Spleen (tissue), 11 donors: Measurements from ENCODE around the gene SLC2A4. TPM values are rescaled to one million over a fixed set of nuclear protein-coding genes. Genes with fewer than 3 reads are reported as not detected.

Experiments
- DNase-seq: peaks from one replicate; pipeline ENCODE4 v3.0.0-alpha.2; 2020
- H3K27ac ChIP-seq, 8 donors: fragments of 200-600 bp; sonication (generic) in 7 of 8; 1 replicate in 4 of 8; 2 replicates in 4 of 8; pipeline versions ENCODE4 v1.5.0 to v1.8.0; 2016 to 2021; ENCODE audit warnings: inconsistent platforms in 4 of 8, mild to moderate bottlenecking in 4 of 8, moderate library complexity in 1 of 8
- H3K27me3 ChIP-seq, 7 donors: fragments of 200-600 bp; sonication (generic) in 6 of 7; replicated peaks in 1 of 7; 1 replicate in 4 of 7; 2 replicates in 3 of 7; pipeline versions ENCODE4 v1.5.0 to v1.8.0; 2016 to 2021; ENCODE audit warnings: inconsistent platforms in 3 of 7, mild to moderate bottlenecking in 1 of 7
- H3K36me3 ChIP-seq, 6 donors: fragments of 200-600 bp; sonication (generic) in 5 of 6; 1 replicate in 4 of 6; 2 replicates in 2 of 6; pipeline versions ENCODE4 v1.5.0 to v1.8.0; 2016 to 2021; ENCODE audit warnings: inconsistent platforms in 2 of 6
- H3K4me1 ChIP-seq, 6 donors: fragments of 200-600 bp; sonication (generic) in 5 of 6; 1 replicate in 3 of 6; 2 replicates in 3 of 6; pipeline versions ENCODE4 v1.5.0 to v1.8.0; 2016 to 2021; ENCODE audit warnings: inconsistent platforms in 3 of 6
- H3K4me3 ChIP-seq, 8 donors: fragments of 200-600 bp; sonication (generic) in 7 of 8; 1 replicate in 4 of 8; 2 replicates in 4 of 8; pipeline versions ENCODE4 v1.5.0 to v1.8.0; 2016 to 2021; ENCODE audit warnings: inconsistent platforms in 4 of 8, mild to moderate bottlenecking in 4 of 8, moderate library complexity in 2 of 8
- H3K9me3 ChIP-seq, 8 donors: fragments of 200-600 bp; sonication (generic) in 7 of 8; 1 replicate in 4 of 8; 2 replicates in 4 of 8; pipeline versions ENCODE4 v1.5.0 to v1.8.0; 2016 to 2021; ENCODE audit warnings: inconsistent platforms in 4 of 8
- POLR2A ChIP-seq, 3 donors: fragments of 450-650 bp; IDR thresholded peaks; one replicate each; pipeline ENCODE4 v1.5.1; 2017; ENCODE audit warnings: antibody characterized with exemption in 3 of 3, mild to moderate bottlenecking in 1 of 3
- POLR2AphosphoS5 ChIP-seq, 3 donors: sonication (generic); formaldehyde crosslinking; IDR thresholded peaks; one replicate each; pipeline ENCODE4 v1.5.1; 2017; ENCODE audit warnings: antibody characterized with exemption in 3 of 3
- WGBS, 5 donors: extraction: QIAGEN DNeasy Blood & Tissue Kit in 3 of 5; methylation state at CpG; one replicate each; pipeline versions ENCODE4 v1.1.5 to v1.1.7; 2013 to 2018; 5-methylcytosine and 5-hydroxymethylcytosine counted together
- intact Hi-C: fragments of 100-400 bp; cut with DNase I; formaldehyde crosslinking; loops from one replicate; pipeline ENCODE4 v1.15.0; 2023; ENCODE audit warnings: low total_unique reads
- polyA plus RNA-seq, 3 donors: library from polyadenylated mRNA; stranded (reverse); fragments of 200-250 nt; gene quantifications; one replicate each; pipeline ENCODE4 v1.2.1, GENCODE V29; 2013
- total RNA-seq, 7 donors: library from RNA; depleted of rRNA in 3 of 7; stranded (reverse); fragments of >200 nt in 3 of 7; fragmentation: NEBNext Ultra II Directional in 4 of 7; extraction: Animal tissue kit (Norgen Biotek cat#: 25700) in 4 of 7; gene quantifications; one replicate each; pipeline versions ENCODE4 v1.1.0 to v1.2.1, GENCODE V29; 2016 to 2021
- TF ChIP-seq, protein P1 (sequence below), 11 experiments: fragments of 200-600 bp in 7 of 11; fragments of 450-650 bp in 4 of 11; sonication (generic) in 4 of 11; IDR thresholded peaks in 8 of 11; conservative IDR thresholded peaks in 3 of 11; 1 replicate in 7 of 11; 2 replicates in 4 of 11; pipeline versions ENCODE4 v1.4.0 to v1.8.0; 2016 to 2021; ENCODE audit warnings: antibody characterized with exemption in 11 of 11, inconsistent platforms in 4 of 11, mild to moderate bottlenecking in 1 of 11
- donor health status: healthy with polysubstance abuse.
- donor health status: DM: no; HTN: no; CAD: no; lungs with moderate emphysema.
- donor health status: DM: no; HTN: no; CAD: no.
- donor health status: Bipolar disorder and iron deficiency.
- donor health status: healthy.
- donor health status: DM: no; HTN: no; CAD: no.
- donor health status: DM: yes; HTN: yes; CAD: no.

SLC2A4 gene
- total and polyA plus RNA-seq, 10 donors, result 0.07 to 1.6 (median 0.49) TPM

DNA sequence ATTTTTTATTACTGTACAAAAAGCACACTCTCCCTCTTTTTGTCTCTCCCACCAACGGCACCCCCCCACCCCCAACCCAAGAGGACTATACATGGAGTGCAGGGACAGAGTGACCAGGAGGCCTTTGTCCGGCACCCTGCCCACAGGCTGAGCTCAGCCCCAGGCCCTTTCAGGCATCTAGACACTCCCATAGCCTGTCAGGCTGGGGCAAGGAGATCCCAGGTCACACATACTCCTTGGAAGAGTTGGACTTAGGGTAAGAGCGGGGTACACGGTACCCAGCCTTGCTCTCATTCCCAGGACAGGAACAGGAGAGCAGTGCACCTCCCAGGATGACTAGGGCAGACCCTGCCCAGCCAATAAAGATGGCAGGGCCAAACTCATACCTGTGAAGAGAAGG, 21.4 kb upstream of the SLC2A4 start:
- TF ChIP-seq, protein P1, sequence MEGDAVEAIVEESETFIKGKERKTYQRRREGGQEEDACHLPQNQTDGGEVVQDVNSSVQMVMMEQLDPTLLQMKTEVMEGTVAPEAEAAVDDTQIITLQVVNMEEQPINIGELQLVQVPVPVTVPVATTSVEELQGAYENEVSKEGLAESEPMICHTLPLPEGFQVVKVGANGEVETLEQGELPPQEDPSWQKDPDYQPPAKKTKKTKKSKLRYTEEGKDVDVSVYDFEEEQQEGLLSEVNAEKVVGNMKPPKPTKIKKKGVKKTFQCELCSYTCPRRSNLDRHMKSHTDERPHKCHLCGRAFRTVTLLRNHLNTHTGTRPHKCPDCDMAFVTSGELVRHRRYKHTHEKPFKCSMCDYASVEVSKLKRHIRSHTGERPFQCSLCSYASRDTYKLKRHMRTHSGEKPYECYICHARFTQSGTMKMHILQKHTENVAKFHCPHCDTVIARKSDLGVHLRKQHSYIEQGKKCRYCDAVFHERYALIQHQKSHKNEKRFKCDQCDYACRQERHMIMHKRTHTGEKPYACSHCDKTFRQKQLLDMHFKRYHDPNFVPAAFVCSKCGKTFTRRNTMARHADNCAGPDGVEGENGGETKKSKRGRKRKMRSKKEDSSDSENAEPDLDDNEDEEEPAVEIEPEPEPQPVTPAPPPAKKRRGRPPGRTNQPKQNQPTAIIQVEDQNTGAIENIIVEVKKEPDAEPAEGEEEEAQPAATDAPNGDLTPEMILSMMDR (IDR thresholded peaks at IDR 0.05 in 8 of 11, conservative IDR thresholded peaks at IDR 0.05 in 3 of 11), result no peak
- TF ChIP-seq POLR2AphosphoS5 (IDR thresholded peaks at IDR 0.05), result no peak
- TF ChIP-seq POLR2A (IDR thresholded peaks at IDR 0.05), result no peak
- 72 to 93% (median 86%) methylated on average over 2 to 4 of the region's 4 CpGs for WGBS, 5 donors
- DNase-seq, result no peak
- Histone ChIP-seq H3K36me3 (peaks cover 0 to 50% (median 30%) of the 10 kb centered on the region in 6 donors), H3K27ac (peak overlapping the region in 1 of 8 donors; percentile 81), H3K27me3 (peaks cover 3 to 50% (median 27%) of the 10 kb centered on the region in 7 donors), H3K9me3 (no peaks in the 10 kb centered on the region), H3K4me3 (no peak overlapping the region), H3K4me1 (peaks cover 22 to 38% (median 35%) of the 10 kb centered on the region in 6 donors)
- intact Hi-C loops, result no loop called here

DNA sequence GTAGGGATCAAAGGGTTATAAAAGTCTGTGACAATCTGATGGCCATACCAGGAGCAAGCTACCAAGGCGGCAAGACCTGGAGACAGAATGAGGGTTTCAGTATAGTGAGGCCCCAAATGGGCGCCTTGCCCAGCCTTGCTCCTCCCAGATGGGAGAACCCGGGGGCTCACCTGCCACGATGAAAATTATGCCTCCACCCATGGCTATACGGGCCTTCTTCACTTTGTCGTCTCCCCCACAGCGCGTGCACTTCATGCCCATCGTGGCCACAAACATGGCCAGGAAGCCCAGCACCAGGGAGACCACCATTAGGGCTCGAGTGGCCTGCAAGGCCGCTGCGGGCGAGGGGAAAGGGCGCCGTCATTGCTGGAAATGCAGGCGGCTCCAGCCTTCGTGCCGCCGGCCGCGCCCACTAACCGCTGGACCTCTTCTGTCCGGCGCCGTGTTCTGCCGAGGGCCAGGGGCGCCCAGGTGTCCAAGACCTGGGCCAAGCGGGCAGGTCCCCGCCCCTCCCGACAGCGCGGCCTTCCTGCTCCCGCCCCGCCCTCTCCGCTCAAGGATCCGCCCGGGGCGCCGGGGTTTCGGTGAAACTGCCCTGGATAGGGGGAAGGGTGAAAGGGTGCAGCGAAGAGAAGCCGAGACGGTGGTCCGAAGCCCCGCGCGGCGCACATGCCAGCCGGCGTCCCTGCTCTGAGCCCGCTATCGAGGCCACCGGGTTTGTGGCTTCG, 20.7 kb upstream of the SLC2A4 start:
- Histone ChIP-seq H3K36me3 (peaks cover 0 to 44% (median 23%) of the 10 kb centered on the region in 6 donors), H3K27me3 (peaks cover 3 to 56% (median 27%) of the 10 kb centered on the region in 7 donors), H3K9me3 (no peaks in the 10 kb centered on the region), H3K4me1 (peaks cover 22 to 38% (median 35%) of the 10 kb centered on the region in 6 donors), H3K27ac (peak overlapping the region in 6 of 8 donors; percentile 25 to 81 (median 53)), H3K4me3 (peak overlapping the region; percentile 32 to 78 (median 49))
- 8 to 18% (median 11%) methylated on average over 28 to 54 of the region's 54 CpGs for WGBS, 5 donors
- intact Hi-C loops, result no loop called here
- peak; percentile 86 for DNase-seq
- TF ChIP-seq POLR2AphosphoS5 (IDR thresholded peaks at IDR 0.05) (peak; percentile 50 to 78 (median 59)), POLR2A (IDR thresholded peaks at IDR 0.05) (no peak)
- TF ChIP-seq, protein P1 (IDR thresholded peaks at IDR 0.05 in 8 of 11, conservative IDR thresholded peaks at IDR 0.05 in 3 of 11), result no peak

DNA sequence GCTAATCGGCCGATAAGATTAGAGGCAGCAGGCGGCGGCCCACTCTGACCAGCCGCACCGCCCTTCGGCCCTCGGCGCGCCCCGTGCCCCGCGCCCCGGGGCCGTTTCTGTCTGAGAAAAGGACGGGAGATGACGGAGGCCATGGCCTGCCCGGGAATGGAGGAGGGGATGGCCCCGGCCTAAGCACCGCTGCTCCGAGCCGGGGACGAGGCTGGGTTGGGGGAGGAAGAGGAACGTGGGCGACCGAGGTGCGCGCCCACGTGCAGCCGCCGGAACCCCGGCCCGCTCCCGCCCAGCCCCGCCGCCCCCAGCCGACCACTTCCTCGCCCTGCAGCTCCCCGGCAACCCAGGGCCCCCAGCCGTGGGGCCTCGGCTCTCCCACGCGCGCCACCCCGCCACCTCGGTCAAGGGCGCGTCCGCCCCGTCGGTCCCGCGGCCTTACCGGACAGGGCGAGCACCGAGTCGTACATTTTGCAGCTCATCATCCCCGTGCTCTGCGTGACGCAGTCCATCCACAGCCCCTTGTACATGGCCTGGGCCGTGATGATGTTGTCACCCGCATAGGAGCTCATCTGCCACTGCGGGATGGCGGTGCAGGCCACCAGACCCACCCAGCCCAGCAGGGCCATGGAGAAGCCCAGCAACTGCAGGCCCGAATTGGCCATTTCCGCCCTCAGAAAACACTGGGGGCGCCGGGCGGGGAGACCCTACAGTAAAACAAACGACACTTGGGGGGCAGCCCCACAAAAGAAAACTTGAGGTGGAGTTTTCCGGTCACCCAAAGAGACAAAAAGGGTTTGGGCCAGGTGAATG, 19.9 kb upstream of the SLC2A4 start:
- peaks cover 22 to 38% (median 35%) of the 10 kb centered on the region in 6 donors for H3K4me1 ChIP-seq
- 7 to 11% (median 9%) methylated on average over 36 to 71 of the region's 71 CpGs for WGBS, 5 donors

More for the DNA sequence above, 19.9 kb upstream of the SLC2A4 start:
- TF ChIP-seq POLR2A (IDR thresholded peaks at IDR 0.05) (no peak), POLR2AphosphoS5 (IDR thresholded peaks at IDR 0.05) (no peak)
- TF ChIP-seq, protein P1 (IDR thresholded peaks at IDR 0.05 in 8 of 11, conservative IDR thresholded peaks at IDR 0.05 in 3 of 11), result no peak
- DNase-seq, result peak; percentile 87
- Histone ChIP-seq H3K36me3 (peaks cover 0 to 36% (median 15%) of the 10 kb centered on the region in 6 donors), H3K4me3 (peak overlapping the region; percentile 32 to 78 (median 49)), H3K9me3 (no peaks in the 10 kb centered on the region), H3K27me3 (peaks cover 3 to 64% (median 27%) of the 10 kb centered on the region in 7 donors), H3K27ac (peak overlapping the region in 6 of 8 donors; percentile 25 to 81 (median 53))
- intact Hi-C loops, result no loop called here
